Measurements from ENCODE around the gene CACNA1D. TPM values are rescaled to one million over a fixed set of nuclear protein-coding genes. Genes with fewer than 3 reads are reported as not detected.

The CACNA1D gene
- total RNA-seq, 2 experiments from 2014 or later, result not detected

DNA sequence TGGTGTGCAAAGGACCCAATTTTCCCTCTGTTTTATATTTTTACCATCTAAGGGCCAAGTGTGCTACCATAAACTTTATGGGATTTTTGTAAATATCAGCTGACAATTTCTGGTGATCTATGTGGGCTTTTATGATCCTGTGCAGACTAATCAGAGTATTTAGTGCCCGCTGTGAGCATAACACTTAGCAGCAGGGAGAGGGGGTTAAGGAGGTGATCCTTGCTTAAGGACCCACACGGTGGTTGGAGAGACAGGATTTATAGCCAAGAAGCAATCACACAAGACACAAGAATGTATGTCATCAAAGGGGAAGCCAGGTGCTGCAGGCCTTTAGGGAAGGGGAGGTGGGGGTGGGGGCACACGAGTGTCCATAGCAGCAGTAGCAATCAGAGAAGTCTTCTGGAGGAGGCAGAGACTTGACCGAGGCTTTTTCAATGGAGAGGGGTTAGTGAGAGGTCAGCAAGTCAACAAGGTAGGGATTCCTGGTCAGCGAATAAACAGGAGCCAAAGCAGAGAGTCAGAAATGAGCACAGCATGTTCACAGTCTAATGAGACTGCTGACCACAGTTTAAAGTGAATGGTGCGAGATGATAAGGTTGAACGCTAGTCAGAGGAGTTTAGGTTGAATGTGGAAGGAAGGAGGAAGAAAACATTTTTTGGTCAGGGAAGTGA is 4.5 kb upstream of the CACNA1D start:
- DNase-seq (no peak), ATAC-seq (no peak)
- CTCF ChIA-PET, result no interaction called here
- Mint-ChIP-seq H3K9me3 (no peaks in the 10 kb centered on the region), H3K4me1 (ENCODE audit: low read depth) (peaks cover 3% of the 10 kb centered on the region), H3K27me3 (peaks cover 26% of the 10 kb centered on the region), H3K36me3 (ENCODE audit: low read depth) (no peaks in the 10 kb centered on the region), H3K27ac (no peak overlapping the region), H3K4me3 (no peak overlapping the region)
- POLR2A ChIA-PET, result no interaction called here
- intact Hi-C loops (cut with micrococcal nuclease), result loop anchor here (5.0 kb wide), 1 partner anchor 193 kb away; no protein-coding TSS in a partner anchor
- TF ChIP-seq CTCF (IDR thresholded peaks at IDR 0.05), result no peak

GRCh38 chr3:53490459-53490968 is 3.9 kb upstream of the CACNA1D start:
- ChIA-PET POLR2A (no interaction called here), CTCF (no interaction called here)
- Mint-ChIP-seq H3K9me3 (no peaks in the 10 kb centered on the region), H3K4me1 (ENCODE audit: low read depth) (peaks cover 7% of the 10 kb centered on the region), H3K27me3 (peaks cover 32% of the 10 kb centered on the region), H3K36me3 (ENCODE audit: low read depth) (no peaks in the 10 kb centered on the region), H3K27ac (no peak overlapping the region), H3K4me3 (no peak overlapping the region)
- no peak for TF ChIP-seq CTCF (IDR thresholded peaks at IDR 0.05)
- intact Hi-C loops (cut with micrococcal nuclease), result loop anchor here (5.0 kb wide), 1 partner anchor 193 kb away; no protein-coding TSS in a partner anchor
- no peak for ATAC-seq
- DNase-seq, result no peak

- ChIA-PET POLR2A (no interaction called here), CTCF (no interaction called here)
- ATAC-seq (no peak), DNase-seq (no peak)
- no peak for TF ChIP-seq CTCF (IDR thresholded peaks at IDR 0.05)
- peaks cover 11% of the 10 kb centered on the region for H3K4me1 Mint-ChIP-seq (ENCODE audit: low read depth)
- H3K36me3 Mint-ChIP-seq (ENCODE audit: low read depth), result no peaks in the 10 kb centered on the region
- no peak overlapping the region for H3K4me3 Mint-ChIP-seq
- intact Hi-C loops (cut with micrococcal nuclease), result loop anchor here (5.0 kb wide), 1 partner anchor 194 kb away; no protein-coding TSS in a partner anchor
- H3K27me3 Mint-ChIP-seq, result peaks cover 39% of the 10 kb centered on the region
- no peaks in the 10 kb centered on the region for H3K9me3 Mint-ChIP-seq
- H3K27ac Mint-ChIP-seq, result no peak overlapping the region
Measured at GRCh38 chr3:53491276-53491675, 3.1 kb upstream of the CACNA1D start.

DNA sequence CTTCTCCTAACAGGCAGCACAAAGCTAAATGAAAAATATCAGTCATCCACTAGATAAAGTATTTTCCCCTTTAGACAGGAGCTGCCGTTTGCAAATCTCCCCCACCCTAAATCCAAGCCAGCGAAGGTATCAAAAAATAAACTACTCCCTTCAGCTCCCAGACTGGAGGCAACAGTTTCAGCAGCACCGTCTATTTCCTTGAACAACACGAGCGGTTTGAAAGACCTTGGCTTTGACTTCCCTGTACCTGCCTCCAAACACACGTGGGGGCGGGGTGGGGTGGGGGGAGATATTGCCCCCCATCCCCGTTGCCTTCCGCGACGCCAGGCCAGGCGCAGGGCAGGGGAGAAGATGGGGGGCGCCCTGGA is 832 bp upstream of the CACNA1D start:
- Mint-ChIP-seq H3K4me1 (ENCODE audit: low read depth) (peaks cover 11% of the 10 kb centered on the region), H3K36me3 (ENCODE audit: low read depth) (no peaks in the 10 kb centered on the region), H3K4me3 (peak overlapping the region; percentile 17), H3K9me3 (no peaks in the 10 kb centered on the region), H3K27me3 (peaks cover 57% of the 10 kb centered on the region), H3K27ac (no peak overlapping the region)
- intact Hi-C loops (cut with micrococcal nuclease), result loop anchor here (5.0 kb wide), 1 partner anchor 196 kb away; no protein-coding TSS in a partner anchor
- no peak for TF ChIP-seq CTCF (IDR thresholded peaks at IDR 0.05)
- ChIA-PET CTCF (no interaction called here), POLR2A (no interaction called here)
- DNase-seq, result no peak
- ATAC-seq, result no peak

DNA sequence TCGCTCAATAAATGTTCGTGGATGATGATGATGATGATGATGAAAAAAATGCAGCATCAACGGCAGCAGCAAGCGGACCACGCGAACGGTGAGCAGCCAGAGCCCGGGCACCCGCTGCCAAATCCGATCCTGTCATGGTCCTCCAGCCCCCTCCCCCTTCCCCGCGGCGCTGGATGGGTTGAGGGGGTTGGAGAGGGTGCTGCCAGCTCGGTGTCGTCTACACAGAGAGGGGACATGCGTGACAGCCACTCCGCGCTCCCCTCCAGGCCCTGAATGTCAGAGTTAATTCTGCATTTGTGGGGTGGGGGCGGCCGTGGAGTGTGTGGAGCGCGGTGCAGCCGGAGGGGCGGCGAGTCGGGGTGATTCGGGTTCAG is 722 bp downstream of the CACNA1D start:
- Mint-ChIP-seq H3K27ac (no peak overlapping the region), H3K36me3 (ENCODE audit: low read depth) (no peaks in the 10 kb centered on the region), H3K9me3 (no peaks in the 10 kb centered on the region), H3K27me3 (peaks cover 58% of the 10 kb centered on the region), H3K4me1 (ENCODE audit: low read depth) (peaks cover 11% of the 10 kb centered on the region), H3K4me3 (peak overlapping the region; percentile 51)
- no peak for ATAC-seq
- TF ChIP-seq CTCF (IDR thresholded peaks at IDR 0.05), result no peak
- CTCF ChIA-PET, result no interaction called here
- intact Hi-C loops (cut with micrococcal nuclease), result no loop called here
- DNase-seq, result no peak
- POLR2A ChIA-PET, result no interaction called here

Measured in activated CD8-positive, alpha-beta T cell treated with anti-CD3 and anti-CD28 coated beads for 36 hours (primary cell).